Thoracic aorta (tissue), 2 donors: Measurements from ENCODE around the gene CPLX3. TPM values are rescaled to one million over a fixed set of nuclear protein-coding genes. Genes with fewer than 3 reads are reported as not detected.

Experiments used
- ATAC-seq: fragments of 150-250 bp; one replicate; pipeline ENCODE4 v1.8.0; 2017; ENCODE audit warnings: low read depth; ENCODE audit not compliant: insufficient number of reproducible peaks, low FRiP score
- DNase-seq: peaks from one replicate; pipeline ENCODE4 v3.0.0-alpha.2; 2020; ENCODE audit warnings: low spot score
- H3K27ac ChIP-seq, 2 donors: fragments of 200-600 bp; sonication (generic); 1 replicate in 1 of 2; 2 replicates in 1 of 2; pipeline ENCODE4 v1.5.1; 2016; ENCODE audit warnings: mild to moderate bottlenecking in 2 of 2, moderate library complexity in 2 of 2
- H3K27me3 ChIP-seq: fragments of 200-600 bp; sonication (generic); replicated peaks from 2 replicates; pipeline ENCODE4 v1.6.0; 2016; ENCODE audit warnings: mild to moderate bottlenecking; ENCODE audit not compliant: insufficient read depth
- H3K36me3 ChIP-seq: fragments of 200-600 bp; sonication (generic); one replicate; pipeline ENCODE4 v1.5.1; 2016
- H3K4me1 ChIP-seq, 2 donors: fragments of 200-600 bp; sonication (generic); 1 replicate in 1 of 2; 2 replicates in 1 of 2; pipeline versions ENCODE4 v1.5.1 to v1.6.0; 2016; ENCODE audit warnings: low read depth in 2 of 2, mild to moderate bottlenecking in 1 of 2; ENCODE audit not compliant: control insufficient read depth in 1 of 2
- H3K4me3 ChIP-seq: fragments of 200-600 bp; sonication (generic); 2 replicates; pipeline ENCODE4 v1.5.1; 2016; ENCODE audit warnings: mild to moderate bottlenecking
- H3K9me3 ChIP-seq: fragments of 200-600 bp; sonication (generic); 2 replicates; pipeline ENCODE4 v1.5.1; 2016
- total RNA-seq, 2 donors: library from RNA; depleted of rRNA; stranded (reverse); fragments of >200 nt; gene quantifications; one replicate each; pipeline versions ENCODE4 v1.1.0 to v1.2.3, GENCODE V29; 2016
- TF ChIP-seq, protein P1 (sequence below): fragments of 200-600 bp; sonication (generic); IDR thresholded peaks from one replicate; pipeline ENCODE4 v1.5.1; 2019; ENCODE audit warnings: antibody characterized with exemption

CPLX3 gene
- total RNA-seq, 2 donors from 2014 or later = not detected

DNA sequence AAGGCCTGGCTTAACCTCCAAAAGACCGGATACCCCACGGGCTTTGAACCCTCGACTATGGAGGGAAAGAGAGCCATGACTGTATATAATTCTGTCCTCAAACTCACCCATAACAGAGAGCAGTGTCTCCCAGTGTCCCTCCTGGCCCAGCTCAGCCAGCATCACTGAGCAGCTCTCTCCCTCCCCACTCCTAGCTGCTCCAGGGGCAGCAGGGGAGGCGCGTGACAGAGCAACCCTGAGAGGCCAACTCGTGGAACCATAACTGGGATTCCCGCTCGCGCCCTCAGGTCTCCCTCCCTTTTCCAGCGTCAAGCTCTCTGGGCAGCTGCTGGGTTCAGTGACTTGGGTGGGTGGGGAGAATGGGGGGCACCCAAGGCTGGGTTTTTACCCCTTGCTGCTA, 561 bp upstream of the CPLX3 start:
- no peak for ATAC-seq
- no peak overlapping the region for H3K27ac ChIP-seq
- H3K9me3 ChIP-seq = no peaks in the 10 kb centered on the region
- H3K4me3 ChIP-seq = no peak overlapping the region
- no peaks in the 10 kb centered on the region for H3K36me3 ChIP-seq
- DNase-seq = no peak
- H3K4me1 ChIP-seq = no peaks in the 10 kb centered on the region
- peaks cover 6% of the 10 kb centered on the region for H3K27me3 ChIP-seq
- TF ChIP-seq, protein P1, sequence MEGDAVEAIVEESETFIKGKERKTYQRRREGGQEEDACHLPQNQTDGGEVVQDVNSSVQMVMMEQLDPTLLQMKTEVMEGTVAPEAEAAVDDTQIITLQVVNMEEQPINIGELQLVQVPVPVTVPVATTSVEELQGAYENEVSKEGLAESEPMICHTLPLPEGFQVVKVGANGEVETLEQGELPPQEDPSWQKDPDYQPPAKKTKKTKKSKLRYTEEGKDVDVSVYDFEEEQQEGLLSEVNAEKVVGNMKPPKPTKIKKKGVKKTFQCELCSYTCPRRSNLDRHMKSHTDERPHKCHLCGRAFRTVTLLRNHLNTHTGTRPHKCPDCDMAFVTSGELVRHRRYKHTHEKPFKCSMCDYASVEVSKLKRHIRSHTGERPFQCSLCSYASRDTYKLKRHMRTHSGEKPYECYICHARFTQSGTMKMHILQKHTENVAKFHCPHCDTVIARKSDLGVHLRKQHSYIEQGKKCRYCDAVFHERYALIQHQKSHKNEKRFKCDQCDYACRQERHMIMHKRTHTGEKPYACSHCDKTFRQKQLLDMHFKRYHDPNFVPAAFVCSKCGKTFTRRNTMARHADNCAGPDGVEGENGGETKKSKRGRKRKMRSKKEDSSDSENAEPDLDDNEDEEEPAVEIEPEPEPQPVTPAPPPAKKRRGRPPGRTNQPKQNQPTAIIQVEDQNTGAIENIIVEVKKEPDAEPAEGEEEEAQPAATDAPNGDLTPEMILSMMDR = no peak

DNA sequence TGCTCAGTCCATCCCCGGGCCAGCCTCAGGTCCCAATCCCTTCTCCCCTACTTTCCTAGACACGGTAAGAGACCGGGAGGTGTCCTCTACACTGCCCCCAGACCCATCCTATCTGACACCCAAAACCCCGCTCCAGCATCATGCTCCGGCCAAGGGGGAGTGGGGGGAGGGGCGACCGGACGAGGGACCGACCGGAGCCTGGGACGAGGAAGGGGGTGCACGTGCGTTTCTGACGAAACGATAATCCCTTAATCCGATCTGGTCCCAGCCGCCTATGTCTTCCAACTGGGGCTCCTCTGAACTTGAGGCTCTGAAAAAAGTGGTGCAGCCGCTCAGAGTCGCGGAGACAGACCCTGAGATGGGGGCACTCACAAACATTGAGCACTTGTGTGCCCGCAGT, 494 bp downstream of the CPLX3 start:
- no peaks in the 10 kb centered on the region for H3K9me3 ChIP-seq
- peaks cover 6% of the 10 kb centered on the region for H3K27me3 ChIP-seq
- no peaks in the 10 kb centered on the region for H3K36me3 ChIP-seq
- no peaks in the 10 kb centered on the region for H3K4me1 ChIP-seq
- TF ChIP-seq, protein P1 = no peak
- H3K4me3 ChIP-seq = no peak overlapping the region
- DNase-seq = no peak
- no peak overlapping the region for H3K27ac ChIP-seq
- ATAC-seq = no peak

GRCh38 chr15:74827614-74828013, 1.2 kb downstream of the CPLX3 start:
- Histone ChIP-seq H3K4me3 (no peak overlapping the region), H3K36me3 (no peaks in the 10 kb centered on the region), H3K4me1 (no peaks in the 10 kb centered on the region), H3K27ac (no peak overlapping the region), H3K9me3 (no peaks in the 10 kb centered on the region), H3K27me3 (peaks cover 6% of the 10 kb centered on the region)
- DNase-seq (no peak), ATAC-seq (no peak)
- TF ChIP-seq, protein P1 = no peak

GRCh38 chr15:74828835-74829234, 2.4 kb downstream of the CPLX3 start:
- no peak for ATAC-seq
- H3K9me3 ChIP-seq = no peaks in the 10 kb centered on the region
- H3K27ac ChIP-seq = no peak overlapping the region
- no peaks in the 10 kb centered on the region for H3K36me3 ChIP-seq
- TF ChIP-seq, protein P1 = no peak
- peaks cover 6% of the 10 kb centered on the region for H3K27me3 ChIP-seq
- DNase-seq = no peak
- H3K4me1 ChIP-seq = no peaks in the 10 kb centered on the region
- no peak overlapping the region for H3K4me3 ChIP-seq

DNA sequence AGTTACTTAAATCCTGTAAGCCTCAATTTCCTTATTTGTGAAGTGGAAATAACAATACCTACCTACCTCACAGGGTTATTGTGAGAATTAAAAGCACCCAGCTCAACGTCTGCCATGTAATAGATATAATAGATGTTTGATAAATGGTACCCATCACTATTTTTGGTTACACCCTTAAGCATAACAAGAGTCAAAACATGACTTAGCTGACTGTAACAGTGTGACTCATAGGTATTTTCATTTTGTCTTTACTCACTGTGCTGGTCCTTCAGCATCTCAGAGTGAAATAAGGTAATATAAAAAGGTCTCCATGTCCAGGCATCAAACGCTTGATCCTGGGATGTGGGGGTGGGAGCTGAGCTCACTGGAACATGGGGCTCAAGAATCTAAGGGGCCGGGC, 3.1 kb downstream of the CPLX3 start:
- ATAC-seq (no peak), DNase-seq (no peak)
- Histone ChIP-seq H3K27ac (no peak overlapping the region), H3K36me3 (no peaks in the 10 kb centered on the region), H3K9me3 (no peaks in the 10 kb centered on the region), H3K4me3 (no peak overlapping the region), H3K4me1 (no peaks in the 10 kb centered on the region), H3K27me3 (peaks cover 6% of the 10 kb centered on the region)
- TF ChIP-seq, protein P1 = no peak
